ENCODE measurements around the gene RMND1. TPM values are rescaled to one million over a fixed set of nuclear protein-coding genes. Genes with fewer than 3 reads are reported as not detected.

The RMND1 gene
- total RNA-seq, 3 donors from 2014 or later, result 16.5 to 25.6 (median 21.0) TPM

GRCh38 chr6:151443454-151443853 lies 8.5 kb downstream of the RMND1 start:
- no peaks in the 10 kb centered on the region for H3K9me3 ChIP-seq
- no peak overlapping the region for H3K4me3 ChIP-seq
- no peak for TF ChIP-seq CTCF (IDR thresholded peaks at IDR 0.05)
- intact Hi-C loops (cut with DNase I, micrococcal nuclease), result no loop called here
- no peaks in the 10 kb centered on the region for H3K36me3 ChIP-seq (ENCODE audit: low read depth)
- ATAC-seq (no peak), DNase-seq (no peak)
- H3K4me1 ChIP-seq (ENCODE audit: low read depth), result no peaks in the 10 kb centered on the region

GRCh38 chr6:151442371-151442770 lies 9.6 kb downstream of the RMND1 start:
- H3K4me3 ChIP-seq, result no peak overlapping the region
- no peak for TF ChIP-seq CTCF (IDR thresholded peaks at IDR 0.05)
- no peak for DNase-seq
- no peaks in the 10 kb centered on the region for H3K9me3 ChIP-seq
- intact Hi-C loops (cut with DNase I, micrococcal nuclease), result no loop called here
- no peak for ATAC-seq
- no peaks in the 10 kb centered on the region for H3K36me3 ChIP-seq (ENCODE audit: low read depth)
- peaks cover 6% of the 10 kb centered on the region for H3K4me1 ChIP-seq (ENCODE audit: low read depth)

- no peak for TF ChIP-seq CTCF (IDR thresholded peaks at IDR 0.05)
- Histone ChIP-seq H3K36me3 (ENCODE audit: low read depth) (no peaks in the 10 kb centered on the region), H3K9me3 (no peaks in the 10 kb centered on the region), H3K4me1 (ENCODE audit: low read depth) (peaks cover 12% of the 10 kb centered on the region), H3K4me3 (no peak overlapping the region)
- ATAC-seq (no peak), DNase-seq (no peak)
- intact Hi-C loops (cut with DNase I, micrococcal nuclease), result no loop called here
These were observed 10.3 kb downstream of the RMND1 start for GRCh38 chr6:151441390-151442166.

GRCh38 chr6:151440930-151441329 lies 11.0 kb downstream of the RMND1 start:
- Histone ChIP-seq H3K36me3 (ENCODE audit: low read depth) (no peaks in the 10 kb centered on the region), H3K4me1 (ENCODE audit: low read depth) (peaks cover 12% of the 10 kb centered on the region), H3K4me3 (no peak overlapping the region), H3K9me3 (no peaks in the 10 kb centered on the region)
- ATAC-seq (no peak), DNase-seq (no peak)
- TF ChIP-seq CTCF (IDR thresholded peaks at IDR 0.05), result no peak
- intact Hi-C loops (cut with DNase I, micrococcal nuclease), result no loop called here

- H3K4me1 ChIP-seq (ENCODE audit: low read depth), result peaks cover 12% of the 10 kb centered on the region
- no peaks in the 10 kb centered on the region for H3K9me3 ChIP-seq
- ATAC-seq (no peak), DNase-seq (no peak)
- H3K4me3 ChIP-seq, result no peak overlapping the region
- TF ChIP-seq CTCF (IDR thresholded peaks at IDR 0.05), result no peak
- intact Hi-C loops (cut with DNase I, micrococcal nuclease), result no loop called here
- no peaks in the 10 kb centered on the region for H3K36me3 ChIP-seq (ENCODE audit: low read depth)
These were observed 11.4 kb downstream of the RMND1 start for GRCh38 chr6:151440498-151440897.
